Measurements from ENCODE around the gene RAVER1. TPM values are rescaled to one million over a fixed set of nuclear protein-coding genes. Genes with fewer than 3 reads are reported as not detected.

RAVER1 gene
- total RNA-seq, 1 donor from 2014 or later, result 9.9 TPM

DNA sequence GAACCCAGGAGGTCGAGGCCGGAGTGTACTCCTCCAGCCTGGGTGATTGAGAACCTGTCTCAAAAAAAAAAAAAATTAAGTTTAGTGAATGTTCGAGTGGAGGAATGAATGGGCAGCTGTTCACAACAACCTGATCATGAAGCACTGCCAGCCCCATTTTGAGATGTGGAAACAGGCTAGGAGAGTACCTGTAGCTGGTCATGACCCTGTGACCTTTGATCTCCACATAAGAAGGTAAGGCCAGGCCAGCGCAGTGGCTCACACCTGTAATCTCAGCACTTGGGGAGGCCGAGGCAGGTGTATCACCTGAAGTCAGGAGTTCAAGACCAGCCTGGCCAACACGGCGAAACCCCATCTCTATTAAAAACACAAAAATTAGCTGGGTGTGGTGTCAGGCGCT is 7.6 kb downstream of the RAVER1 start:
- no peak for DNase-seq
- intact Hi-C loops (cut with DNase I), result no loop called here
- ATAC-seq (ENCODE audit: poor library complexity), result no peak

DNA sequence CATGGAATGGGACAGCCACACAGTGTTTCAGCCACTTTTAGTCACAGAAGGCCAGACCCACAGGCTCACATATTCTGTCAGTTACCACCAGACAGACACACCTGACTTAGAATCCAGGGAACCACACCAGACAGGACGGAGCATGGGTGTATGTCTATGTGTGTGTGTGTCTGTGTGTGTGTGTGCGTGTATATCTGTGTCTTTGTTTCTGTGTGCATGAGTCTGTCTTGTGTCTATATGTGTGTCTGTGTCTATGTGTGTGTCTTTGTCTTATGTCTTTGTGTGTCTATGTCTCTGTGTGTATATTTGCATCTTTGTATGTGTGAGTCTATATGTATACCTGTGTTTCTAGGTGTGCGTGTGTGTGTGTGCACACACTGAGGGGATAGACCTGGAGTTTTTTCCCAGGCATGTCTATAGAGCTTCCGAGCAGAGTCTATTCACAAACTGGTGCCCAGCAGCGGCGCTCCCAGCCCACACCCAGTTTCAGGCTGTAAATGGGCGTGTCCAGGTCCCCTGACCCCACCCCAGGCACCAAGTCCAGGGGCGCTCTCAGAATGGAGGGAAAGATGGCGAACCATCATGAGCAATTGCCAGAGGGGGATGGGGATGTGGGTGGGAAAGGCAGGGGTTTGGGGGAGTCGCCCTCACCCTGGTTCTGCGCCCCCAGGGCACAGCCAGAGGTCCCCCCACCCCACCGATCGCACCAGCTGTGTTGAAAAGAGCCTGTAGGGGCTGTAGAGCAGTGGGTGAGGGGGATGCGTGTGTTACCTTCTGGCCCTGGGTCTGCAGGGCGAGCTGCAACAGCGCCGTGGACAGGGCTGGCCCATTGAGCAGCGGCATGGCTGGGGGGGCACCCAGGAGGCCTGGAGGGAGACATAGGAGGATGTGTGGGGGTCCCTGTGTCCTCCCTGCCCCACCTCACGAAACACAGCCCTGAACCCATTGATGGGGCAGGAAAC is 11.2 kb downstream of the RAVER1 start:
- ATAC-seq (ENCODE audit: poor library complexity) (no peak), DNase-seq (no peak)
- intact Hi-C loops (cut with DNase I), result no loop called here

DNA sequence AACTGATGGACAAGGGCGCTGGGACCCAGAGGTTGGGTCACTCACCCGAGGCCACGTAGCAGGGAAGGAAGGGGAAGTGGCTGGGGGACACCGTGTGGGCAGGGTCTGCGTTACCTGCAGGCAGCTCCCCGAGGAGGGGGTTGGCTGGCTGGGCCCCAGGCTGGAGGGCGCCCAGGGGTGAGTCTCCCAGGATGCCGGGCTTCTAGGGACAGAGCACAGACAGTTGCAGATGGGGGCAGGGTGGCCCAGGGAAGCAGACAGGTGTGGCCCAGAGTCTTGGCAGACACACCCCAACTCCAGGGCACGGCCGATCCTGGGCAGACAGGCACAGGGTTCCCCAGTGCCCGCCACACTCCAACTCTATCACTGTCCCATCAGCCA is 11.9 kb downstream of the RAVER1 start:
- intact Hi-C loops (cut with DNase I), result no loop called here
- ATAC-seq (ENCODE audit: poor library complexity) (no peak), DNase-seq (no peak)

DNA sequence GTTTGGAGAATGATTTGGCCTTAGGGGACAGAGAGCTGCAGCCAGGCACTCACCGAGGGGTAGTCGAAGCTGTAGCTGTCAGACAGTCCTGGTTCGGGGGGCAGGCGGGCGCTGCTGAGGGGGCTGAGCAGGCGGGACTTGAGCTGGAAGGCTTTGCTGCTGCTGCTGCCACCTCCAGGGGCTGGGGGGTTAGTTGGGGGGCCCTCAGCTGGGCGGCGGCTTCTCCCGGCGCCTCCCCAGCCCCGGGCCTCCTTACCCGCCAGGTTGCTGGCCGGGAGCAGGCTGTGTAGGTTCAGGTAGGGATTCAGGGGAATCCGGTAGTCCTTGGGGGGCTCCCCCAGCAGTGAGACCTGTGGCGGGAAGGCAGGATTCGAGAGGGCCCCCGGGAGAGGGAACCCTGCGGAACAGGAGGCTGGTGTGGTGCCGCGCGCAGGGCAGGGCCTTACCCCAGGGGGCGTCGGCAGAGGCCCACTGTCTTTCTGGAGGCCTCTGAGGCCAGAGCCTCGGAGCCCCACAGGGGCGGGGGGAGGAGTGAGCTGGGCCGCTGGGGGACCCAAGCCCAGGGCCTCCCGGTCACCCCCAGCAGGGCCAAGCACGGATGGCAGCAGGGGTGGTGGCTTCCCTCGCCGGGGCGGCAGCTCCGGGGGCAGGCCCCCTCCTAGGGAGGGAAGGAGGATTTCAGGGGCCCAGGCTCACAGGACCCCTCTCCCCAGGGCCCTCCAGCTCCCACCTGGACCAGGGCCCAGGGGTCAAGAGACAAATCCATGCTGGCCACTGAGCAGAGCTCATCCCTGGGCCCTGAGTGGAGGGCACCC is 12.5 kb downstream of the RAVER1 start:
- intact Hi-C loops (cut with DNase I), result no loop called here
- DNase-seq, result no peak
- ATAC-seq (ENCODE audit: poor library complexity), result no peak

DNA sequence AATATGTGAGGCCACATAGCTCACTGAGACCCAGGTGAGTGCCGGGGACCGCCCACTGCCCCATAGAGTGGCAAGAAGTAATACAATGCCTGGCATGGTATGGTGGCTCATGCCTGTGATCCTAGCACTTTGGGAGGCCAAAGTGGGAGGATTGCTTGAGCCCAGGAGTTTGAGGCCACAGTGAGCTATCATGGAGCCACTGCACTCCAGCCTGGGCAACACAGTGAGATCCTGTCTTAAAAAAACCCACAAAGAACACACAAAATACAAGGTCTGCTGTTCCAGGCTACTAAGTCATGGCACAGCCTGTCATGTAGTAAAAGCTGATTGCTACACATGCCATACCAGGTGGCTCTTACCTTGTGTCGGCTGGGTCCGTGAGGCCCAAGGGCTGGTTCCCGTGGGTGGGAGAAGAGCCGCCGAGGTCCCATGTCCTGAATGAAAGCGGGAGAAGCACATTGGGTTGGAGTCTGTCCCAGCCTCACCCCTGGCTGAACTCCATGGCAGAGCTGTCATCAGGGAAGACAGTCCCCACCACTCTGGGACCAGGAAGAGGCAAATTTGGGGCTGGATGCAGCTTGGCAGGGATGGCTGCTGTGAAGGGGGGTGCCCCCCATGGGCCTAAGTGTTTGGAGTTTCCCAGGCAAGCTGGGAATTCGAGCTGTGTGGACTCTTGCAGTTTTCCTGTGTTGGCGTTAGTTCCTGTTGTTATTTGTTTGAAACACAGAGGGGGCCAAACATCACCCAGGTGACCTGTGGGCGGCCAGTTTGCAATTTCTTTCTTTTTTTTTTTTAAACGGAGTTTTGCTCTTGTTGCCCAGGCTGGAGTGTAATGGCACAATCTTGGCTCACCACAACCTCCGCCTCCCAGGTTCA is 14.3 kb downstream of the RAVER1 start:
- no peak for DNase-seq
- intact Hi-C loops (cut with DNase I), result no loop called here
- no peak for ATAC-seq (ENCODE audit: poor library complexity)

DNA sequence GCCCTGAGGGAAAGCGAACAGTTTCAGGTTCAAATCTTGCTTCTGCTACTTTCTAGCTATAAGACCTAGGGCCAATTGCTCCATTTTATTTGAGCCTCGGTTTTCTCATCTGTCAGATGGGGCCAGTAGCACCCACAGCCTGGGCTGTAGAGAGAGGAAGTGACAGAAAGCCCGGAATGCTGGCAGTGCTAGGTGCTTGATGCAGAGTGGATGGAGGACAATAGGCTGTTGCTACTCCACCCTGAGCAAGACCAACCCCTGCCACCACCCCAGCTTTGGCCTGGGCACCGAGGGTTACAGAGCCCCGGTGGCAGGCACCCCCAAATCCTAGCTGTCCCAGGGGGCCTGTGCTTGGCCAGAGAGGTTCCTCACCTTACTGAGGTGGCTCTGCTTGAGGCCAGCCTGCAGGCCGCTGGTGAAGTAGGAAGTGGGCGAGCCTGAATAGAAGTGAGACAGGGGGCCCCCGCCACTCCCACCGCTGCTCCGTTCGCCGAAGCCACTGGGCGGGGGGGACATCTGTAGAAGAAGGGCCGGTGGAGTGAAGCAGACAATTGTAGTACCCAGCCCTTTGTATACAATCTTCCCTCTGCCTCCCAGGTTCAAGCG is 15.4 kb downstream of the RAVER1 start:
- ATAC-seq (ENCODE audit: poor library complexity), result no peak
- intact Hi-C loops (cut with DNase I), result no loop called here
- DNase-seq, result no peak

DNA sequence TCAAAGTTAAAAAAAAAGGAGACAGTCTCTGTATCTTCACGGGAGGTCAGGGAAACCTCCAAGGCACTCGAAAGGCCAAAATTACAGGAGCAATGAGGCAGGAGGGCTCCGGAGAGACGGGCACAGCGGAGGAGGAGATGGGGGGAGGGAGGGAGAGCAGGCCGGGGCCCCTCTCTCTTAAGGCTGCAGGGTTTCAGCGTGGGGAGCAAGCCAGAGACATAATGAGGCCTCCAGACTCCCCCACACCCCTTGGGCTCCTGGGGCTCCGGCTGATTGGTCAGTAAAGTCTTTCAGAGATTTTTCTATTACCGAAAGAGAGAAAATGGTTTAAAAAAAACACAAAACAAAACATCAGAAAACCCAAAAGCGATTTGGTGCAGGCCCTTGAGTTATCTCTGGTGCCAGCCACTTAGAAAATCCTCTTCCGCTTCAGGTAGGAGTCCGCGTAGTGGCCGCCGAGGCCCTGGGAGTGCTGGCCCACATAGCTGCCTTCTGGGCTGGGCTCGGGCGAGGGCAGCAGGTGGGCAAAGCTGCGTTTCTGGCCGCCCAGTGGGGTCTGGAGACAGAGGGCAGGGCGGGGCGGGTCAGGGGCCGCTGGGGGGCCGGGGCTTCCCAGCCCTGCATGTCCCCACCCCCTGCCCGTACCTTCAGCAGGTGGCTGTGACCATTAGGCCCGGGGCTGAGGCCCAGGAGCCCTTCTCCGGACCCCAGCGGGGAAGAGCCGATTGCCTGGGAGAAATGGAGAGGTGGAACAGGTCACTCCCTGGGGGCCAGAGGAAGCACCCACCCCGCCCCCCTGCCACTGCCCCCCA is 16.1 kb downstream of the RAVER1 start:
- ATAC-seq (ENCODE audit: poor library complexity) (no peak), DNase-seq (no peak)
- intact Hi-C loops (cut with DNase I), result no loop called here

DNA sequence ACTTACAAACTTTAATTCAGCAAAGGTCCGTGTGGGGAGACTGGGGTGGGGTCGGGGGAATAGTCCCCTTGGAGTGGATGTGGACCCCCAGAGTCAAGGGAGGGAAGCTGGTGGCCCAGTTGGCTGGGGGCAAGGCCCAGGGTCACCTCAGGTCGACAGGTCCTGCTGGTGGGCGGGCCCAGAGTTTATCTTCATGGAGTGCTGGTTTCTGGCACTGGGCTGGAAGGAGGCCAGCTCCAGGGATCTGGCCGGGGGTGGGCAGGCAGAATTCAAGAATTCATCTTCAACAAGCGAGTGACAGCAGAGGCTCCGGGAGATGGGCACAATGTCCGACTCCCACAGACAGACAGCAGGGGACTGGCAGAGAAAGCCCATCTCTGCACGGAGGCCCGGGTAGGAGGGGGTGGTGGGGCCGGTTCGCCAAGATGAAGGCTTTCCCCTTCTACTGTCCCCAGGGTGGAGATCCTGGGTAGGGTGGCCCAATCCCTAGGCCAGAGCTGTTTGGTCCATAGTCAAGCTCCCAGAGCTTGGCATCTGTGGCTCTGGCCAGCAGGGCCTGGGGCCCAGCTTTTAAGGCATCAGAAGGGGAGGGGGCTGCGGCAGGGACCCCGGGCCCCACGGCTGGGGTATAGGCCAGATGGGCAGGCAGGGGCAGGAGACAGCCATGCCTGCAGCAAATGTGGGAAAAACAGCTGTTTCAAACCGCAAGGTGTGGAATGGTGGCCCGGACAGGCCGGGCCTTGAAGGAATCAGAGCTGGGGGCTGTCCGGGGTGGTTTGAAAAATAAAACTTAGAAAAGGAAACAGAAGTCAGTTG is 16.9 kb downstream of the RAVER1 start:
- no peak for DNase-seq
- intact Hi-C loops (cut with DNase I), result no loop called here
- peak; percentile 29 for ATAC-seq (ENCODE audit: poor library complexity)

DNA sequence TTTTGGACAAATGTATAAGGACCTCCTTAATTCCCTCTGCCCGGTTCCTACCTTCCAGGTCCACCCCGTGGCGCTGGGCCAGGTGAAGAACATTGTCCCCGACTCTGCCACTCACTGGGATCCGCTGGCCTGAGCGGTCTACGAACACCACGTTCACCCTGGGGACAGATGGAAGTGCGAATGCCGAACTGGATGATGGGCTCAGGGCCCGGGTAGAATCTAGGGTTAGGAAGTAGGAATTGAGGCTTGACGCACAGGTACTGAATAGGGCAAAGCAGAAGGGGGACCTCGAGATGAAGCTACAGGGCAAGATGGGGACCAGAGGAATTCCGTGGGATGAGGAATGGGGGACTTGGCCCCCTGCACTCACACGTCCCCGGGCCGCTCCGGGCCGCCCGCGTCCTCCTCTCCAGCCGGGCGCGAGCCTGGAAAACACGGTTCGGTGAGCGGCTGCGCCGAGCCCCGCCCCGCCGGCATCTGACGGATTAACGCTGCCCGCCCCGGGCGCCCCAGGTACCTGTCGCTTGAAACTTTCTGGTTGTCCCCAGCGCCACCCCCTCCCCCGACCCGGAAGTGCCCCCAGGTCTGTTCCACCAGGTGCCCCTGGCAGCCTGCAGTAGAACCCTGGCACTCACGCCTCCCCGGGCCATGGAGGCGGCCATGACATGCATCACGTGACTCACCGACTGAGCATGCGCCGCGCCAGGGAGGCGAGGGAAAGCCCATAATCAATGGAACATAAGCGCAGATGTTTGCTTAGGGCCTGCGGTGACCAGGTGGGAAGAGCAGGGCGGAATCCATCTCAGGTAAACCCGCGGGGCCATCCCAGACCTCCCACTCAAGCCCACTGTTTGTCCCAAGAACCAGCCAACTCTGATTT is 17.8 kb downstream of the RAVER1 start, which contains the start of gene FDX2:
TSS of gene FDX2 (minus strand) at position 681 of the 880 bp plus-strand sequence. CDS start at position 662, 19 bp downstream.
- ATAC-seq (ENCODE audit: poor library complexity), result peak; percentile 95
- intact Hi-C loops (cut with DNase I), result no loop called here
- peak; percentile 95 for DNase-seq

DNA sequence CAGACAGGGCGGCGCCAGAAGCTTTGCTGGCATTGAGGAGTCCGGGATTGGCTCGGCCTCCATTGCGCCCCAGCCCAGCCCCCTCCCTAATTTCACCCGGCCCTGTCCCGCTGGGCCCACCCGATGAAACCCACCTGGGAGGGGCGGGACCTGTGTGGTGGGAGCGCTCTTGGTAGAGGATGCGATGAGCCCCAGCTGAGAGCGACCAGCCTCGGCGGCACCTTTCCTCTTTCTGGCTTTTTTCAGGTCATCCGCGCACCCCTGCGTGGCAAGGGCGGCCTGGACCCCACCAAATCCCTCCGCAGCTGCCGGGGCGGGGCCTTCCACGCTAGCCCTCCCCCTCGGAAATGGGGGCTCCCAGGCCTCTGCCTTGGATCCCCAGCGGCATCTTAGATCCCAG is 23.9 kb downstream of the RAVER1 start, which contains the start of gene ZGLP1:
TSS of gene ZGLP1 (minus strand) at position 393 of the 400 bp plus-strand sequence.
- intact Hi-C loops (cut with DNase I), result no loop called here
- ATAC-seq (ENCODE audit: poor library complexity) (no peak), DNase-seq (no peak)

DNA sequence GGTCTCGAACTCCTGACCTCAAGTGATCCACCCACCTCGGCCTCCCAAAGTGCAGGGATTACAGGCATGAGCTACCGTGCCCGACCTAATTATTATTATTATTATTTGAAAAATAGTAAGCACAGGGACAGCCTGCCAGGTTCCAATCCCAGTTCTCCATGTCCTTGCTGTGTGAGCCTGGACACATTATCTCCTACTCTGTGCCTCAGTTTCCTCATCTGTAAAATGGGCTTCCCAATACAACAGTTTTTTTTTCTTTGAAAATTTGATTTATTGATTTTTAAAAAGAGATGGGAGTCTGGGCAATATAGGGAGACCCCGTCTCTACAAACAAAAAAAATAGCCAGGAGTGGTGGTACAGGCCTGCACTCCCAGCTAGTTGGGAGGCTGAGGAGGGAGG is 27.0 kb downstream of the RAVER1 start:
- intact Hi-C loops (cut with DNase I), result no loop called here
- no peak for ATAC-seq (ENCODE audit: poor library complexity)
- no peak for DNase-seq

DNA sequence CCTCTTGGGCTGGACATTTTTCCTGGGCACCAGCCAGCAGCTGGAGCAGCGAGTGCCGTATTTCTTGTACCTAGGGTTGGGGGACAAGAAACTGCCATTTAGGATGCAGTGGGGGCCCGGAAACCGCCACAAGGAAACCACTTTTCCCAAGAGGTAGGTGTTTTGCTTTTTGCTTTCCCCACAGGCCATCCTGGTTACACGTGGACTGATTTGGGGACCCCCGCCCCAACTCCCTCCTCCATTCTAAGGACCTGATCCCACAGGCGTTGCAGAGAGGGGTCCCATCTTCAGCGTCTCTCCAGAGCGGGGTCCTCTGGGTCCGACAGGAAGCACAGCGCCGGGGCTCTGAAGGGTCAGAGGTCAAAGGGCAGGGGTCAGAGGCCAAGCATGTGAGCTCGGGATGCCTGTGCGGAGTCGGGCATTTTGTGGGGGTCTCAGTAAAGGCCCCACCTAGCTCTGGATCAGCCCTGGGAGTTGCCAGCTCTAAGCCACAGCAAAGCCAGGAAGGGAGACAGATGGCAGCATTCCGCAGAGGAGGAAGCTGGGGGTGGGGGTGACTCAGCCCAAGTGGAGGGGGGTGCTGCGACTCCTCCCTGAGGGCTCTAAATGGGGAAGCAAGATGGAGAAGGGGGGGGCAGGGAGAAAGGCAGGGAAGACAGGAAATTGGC is 28.1 kb downstream of the RAVER1 start:
- ATAC-seq (ENCODE audit: poor library complexity) (peak; percentile 64), DNase-seq (peak; percentile 63)
- intact Hi-C loops (cut with DNase I), result no loop called here

DNA sequence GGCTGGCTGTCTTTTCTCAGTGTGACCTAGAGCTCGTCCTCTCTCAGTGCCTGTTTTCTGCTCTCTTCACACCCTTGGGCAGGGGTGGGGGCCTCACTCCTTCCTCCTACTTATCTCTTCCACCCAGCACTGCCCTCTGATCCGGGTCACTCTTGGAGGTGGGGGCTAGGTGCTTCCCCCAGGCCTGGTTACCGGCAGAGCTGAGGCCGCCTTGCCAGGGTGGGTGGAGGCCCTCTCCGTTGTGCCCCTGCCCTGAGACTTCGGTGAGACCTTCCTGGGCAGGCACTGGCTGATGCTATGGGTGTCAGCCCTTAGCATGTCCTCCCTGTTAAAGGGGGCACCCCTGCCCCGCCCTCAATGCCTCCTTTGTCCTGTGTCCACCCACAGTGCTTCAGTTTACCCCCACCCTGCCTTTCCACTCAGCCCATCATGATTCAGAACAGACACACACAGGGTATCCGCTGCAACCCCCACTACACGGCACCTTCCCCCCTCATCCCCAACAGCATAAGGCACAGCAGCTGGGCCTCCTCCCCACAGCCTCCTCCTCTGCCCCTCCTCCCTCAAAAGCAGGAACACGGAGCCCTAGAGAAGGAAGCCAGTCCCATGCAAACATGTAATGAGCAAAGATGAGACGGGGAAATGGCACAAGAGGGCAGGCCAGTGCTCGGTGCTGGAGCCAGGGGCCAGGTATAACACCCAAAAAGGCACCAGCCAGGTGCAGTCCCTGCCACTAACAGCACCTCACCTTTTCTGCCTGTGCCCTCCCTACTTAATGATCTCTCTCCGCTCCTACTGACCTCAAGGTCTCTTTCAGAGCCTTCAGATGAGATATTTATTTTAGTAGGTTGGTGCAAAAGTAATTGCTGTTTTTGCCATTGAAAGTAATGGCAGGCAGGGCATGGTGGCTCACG is 33.5 kb downstream of the RAVER1 start:
- DNase-seq (no peak), ATAC-seq (ENCODE audit: poor library complexity) (no peak)
- intact Hi-C loops (cut with DNase I), result no loop called here

DNA sequence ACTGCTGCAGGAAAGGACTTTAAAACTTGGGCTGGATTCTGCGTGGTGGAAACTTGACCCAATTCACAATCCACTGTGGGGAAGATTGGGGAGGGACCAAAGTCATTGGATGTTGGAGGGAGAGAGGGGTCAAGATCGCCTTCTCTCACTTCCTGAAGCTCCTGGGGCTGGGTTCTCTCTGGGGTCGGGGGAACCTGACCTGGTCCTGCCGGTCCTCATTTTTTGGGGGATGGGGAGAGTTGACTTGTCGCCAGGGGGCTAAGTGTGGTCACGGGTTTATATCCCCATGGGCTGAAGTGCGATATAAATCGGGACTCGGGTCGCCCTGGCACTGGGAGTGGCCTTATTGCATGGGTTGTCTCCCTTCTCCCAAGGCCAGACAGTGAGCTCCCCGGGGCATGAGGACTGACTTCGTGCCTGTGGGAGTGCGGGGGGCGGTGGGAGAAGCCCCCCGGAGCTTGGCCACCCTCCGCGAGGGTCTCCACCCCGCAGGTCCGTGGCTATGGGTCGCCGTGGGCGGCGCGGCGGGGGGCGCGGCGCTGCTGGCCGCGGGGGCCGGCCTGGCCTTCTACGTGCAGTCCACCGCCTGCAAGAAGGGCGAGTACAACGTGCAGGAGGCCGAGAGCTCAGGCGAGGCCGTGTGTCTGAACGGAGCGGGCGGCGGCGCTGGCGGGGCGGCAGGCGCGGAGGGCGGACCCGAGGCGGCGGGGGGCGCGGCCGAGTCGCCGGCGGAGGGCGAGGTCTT is 37.3 kb downstream of the RAVER1 start:
- ATAC-seq (ENCODE audit: poor library complexity) (no peak), DNase-seq (no peak)
- intact Hi-C loops (cut with DNase I), result no loop called here
